C4-2B (cell line): ENCODE measurements around the gene PMM1.
"Not testable (repeated sequence)": the region's sequence is repeated elsewhere in the genome, so short reads cannot be mapped to it uniquely, and the experiment has no call there.

Experiments used
- ZFX ChIP-seq: fragments of 450-650 bp; IDR thresholded peaks from 2 replicates; pipeline ENCODE4 v1.6.1; 2017
- TF ChIP-seq, protein P1 (sequence below): fragments of 450-650 bp; conservative IDR thresholded peaks from 2 replicates; pipeline ENCODE4 v1.5.1; 2017; ENCODE audit warnings: mild to moderate bottlenecking

DNA sequence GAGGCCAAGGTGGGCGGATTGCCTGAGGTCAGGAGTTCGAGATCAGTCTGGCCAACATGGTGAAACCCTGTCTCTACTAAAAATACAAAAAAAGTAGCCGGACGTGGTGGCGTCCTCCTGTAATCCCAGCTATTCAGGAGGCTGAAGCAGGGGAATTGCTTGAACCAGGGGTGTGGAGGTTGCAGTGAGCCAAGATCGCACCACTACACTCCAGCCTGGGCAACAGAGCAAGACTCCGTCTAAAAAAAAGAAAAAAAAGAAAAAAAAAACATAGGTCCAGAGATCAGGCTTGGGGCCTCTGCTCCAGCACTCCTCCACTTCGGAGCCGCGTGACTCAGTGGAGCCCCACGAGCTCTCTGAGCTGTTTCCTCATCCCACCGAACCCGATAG is 31.4 kb downstream of the PMM1 start:
- TF ChIP-seq, protein P1, sequence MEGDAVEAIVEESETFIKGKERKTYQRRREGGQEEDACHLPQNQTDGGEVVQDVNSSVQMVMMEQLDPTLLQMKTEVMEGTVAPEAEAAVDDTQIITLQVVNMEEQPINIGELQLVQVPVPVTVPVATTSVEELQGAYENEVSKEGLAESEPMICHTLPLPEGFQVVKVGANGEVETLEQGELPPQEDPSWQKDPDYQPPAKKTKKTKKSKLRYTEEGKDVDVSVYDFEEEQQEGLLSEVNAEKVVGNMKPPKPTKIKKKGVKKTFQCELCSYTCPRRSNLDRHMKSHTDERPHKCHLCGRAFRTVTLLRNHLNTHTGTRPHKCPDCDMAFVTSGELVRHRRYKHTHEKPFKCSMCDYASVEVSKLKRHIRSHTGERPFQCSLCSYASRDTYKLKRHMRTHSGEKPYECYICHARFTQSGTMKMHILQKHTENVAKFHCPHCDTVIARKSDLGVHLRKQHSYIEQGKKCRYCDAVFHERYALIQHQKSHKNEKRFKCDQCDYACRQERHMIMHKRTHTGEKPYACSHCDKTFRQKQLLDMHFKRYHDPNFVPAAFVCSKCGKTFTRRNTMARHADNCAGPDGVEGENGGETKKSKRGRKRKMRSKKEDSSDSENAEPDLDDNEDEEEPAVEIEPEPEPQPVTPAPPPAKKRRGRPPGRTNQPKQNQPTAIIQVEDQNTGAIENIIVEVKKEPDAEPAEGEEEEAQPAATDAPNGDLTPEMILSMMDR = not testable (repeated sequence)
- TF ChIP-seq ZFX = not testable (repeated sequence)
